ENCODE measurements around the gene YY1. TPM values are rescaled to one million over a fixed set of nuclear protein-coding genes. Genes with fewer than 3 reads are reported as not detected.

Gene YY1
- total and polyA plus RNA-seq, 9 of the 15 experiments (the other 6 are each of a cell fraction or from before 2014, with no cell fraction given): 20.8 to 74.2 (median 46.7) TPM

DNA sequence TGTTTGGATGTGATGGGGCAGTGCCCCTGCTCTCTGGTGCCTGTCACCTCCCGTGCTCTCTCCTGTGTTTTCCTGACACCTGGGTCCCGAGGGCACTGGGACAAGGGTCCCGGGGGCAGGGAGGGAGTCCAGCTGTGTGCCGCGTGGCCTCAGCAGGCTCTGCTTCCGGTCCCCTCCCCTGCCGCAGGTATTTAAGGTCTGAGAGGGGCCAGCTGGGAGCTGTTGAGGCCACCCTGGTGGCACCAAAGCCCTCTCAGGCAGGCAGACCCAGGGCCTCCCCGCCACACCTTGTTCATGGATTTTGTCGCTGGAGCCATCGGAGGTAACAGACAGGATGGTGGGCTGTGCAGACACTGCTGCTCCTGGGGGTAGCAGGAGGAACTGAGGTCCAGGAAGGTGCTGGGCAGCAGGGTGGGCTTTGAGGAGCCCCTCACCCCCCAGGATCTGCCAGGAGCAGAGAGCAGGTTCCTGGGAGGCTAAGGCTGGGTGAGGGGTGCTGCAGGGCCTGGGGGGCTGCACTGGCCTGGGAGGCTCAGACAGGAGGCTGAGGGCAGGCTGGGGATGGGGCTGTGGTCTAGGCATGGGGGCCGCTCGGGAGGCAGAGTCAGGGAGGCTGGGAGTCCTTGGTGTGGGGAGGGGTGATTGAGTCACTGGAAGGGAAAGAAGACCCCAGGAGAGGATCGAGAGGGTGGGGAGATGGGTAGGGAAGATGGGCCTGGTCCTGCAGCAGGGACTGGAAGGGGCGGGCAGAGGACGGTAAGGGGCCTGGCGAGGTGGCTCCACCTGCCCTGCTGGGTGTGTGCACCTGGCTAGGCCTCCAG is 84.4 kb downstream of the YY1 start, which contains the start of gene SLC25A47:
SLC25A47 (plus strand) TSS at position 219 of the 821 bp plus-strand sequence; CDS start at position 295, 76 bp downstream.
- FAIRE-seq (no peak), ATAC-seq (no peak), DNase-seq (ENCODE audit: extremely low read depth in 1 of 4, low spot score in 3 of 4) (no peak)
- no peak within 1 kb of the TSS for H3K4me2 ChIP-seq (ENCODE audit: insufficient read depth, low read length)
- BruUV-seq (replicated peaks): no TSS peak
- no peak within 1 kb of the TSS for H2AFZ ChIP-seq (ENCODE audit: low read depth, low read length)
- no peak for TF ChIP-seq RBM39 (optimal IDR thresholded peaks at IDR 0.05; ENCODE audit: low read depth, low read length)
- H3K27ac ChIP-seq (ENCODE audit: extremely low read depth, low read depth, low read length): no peak within 1 kb of the TSS
- peak within 1 kb of the TSS in 1 of 2 experiments; percentile 28; a peak in 1 of 4 replicates for H3K9ac ChIP-seq (ENCODE audit: insufficient read depth in 1 of 2, low read depth in 2 of 2, low read length in 2 of 2)
- no peaks in the 10 kb centered on the region for H3K79me2 ChIP-seq (ENCODE audit: control insufficient read depth, insufficient read depth, low read length)
- peaks cover 0 to 8% of the 10 kb centered on the region in 2 experiments; a peak in 2 of 5 replicates for H3K27me3 ChIP-seq (ENCODE audit: control insufficient read depth in 2 of 2, insufficient read depth in 2 of 2, low read length in 2 of 2)
- no peaks in the 10 kb centered on the region for H4K20me1 ChIP-seq (replicated peaks; ENCODE audit: control insufficient read depth, insufficient read depth, low read length)
- H3K4me3 ChIP-seq: no peak within 1 kb of the TSS
- WGBS (ENCODE audit: insufficient coverage, low coverage, missing lambda C conversion rate): 69% methylated on average over 3 of the region's 16 CpGs
- no peaks in the 10 kb centered on the region for H3K9me3 ChIP-seq (replicated peaks; ENCODE audit: control insufficient read depth, insufficient read depth, low read depth, low read length)
- ChIA-PET POLR2A (interaction anchor here (1.2 to 3.6 kb wide), 2 partner anchors 9 to 14 kb away, joined by 5 to 29 read pairs; no protein-coding TSS in a partner anchor), CTCF (ENCODE audit: low intra/inter-chr PET ratio) (no interaction called here)
- peaks cover 3 to 29% of the 10 kb centered on the region in 2 experiments; a peak in 3 of 5 replicates for H3K4me1 ChIP-seq (replicated peaks in 1 of 2; ENCODE audit: control insufficient read depth in 2 of 2, insufficient read depth in 2 of 2, low read length in 2 of 2)
- in situ Hi-C loops (cut with MboI) (no loop called here), intact Hi-C loops (cut with micrococcal nuclease) (no loop called here)
- H3K36me3 ChIP-seq (ENCODE audit: control insufficient read depth, insufficient read depth, low read length): no peaks in the 10 kb centered on the region
- no peaks in the 10 kb centered on the region for H3K9me1 ChIP-seq (ENCODE audit: control insufficient read depth, insufficient read depth, low read length)

DNA sequence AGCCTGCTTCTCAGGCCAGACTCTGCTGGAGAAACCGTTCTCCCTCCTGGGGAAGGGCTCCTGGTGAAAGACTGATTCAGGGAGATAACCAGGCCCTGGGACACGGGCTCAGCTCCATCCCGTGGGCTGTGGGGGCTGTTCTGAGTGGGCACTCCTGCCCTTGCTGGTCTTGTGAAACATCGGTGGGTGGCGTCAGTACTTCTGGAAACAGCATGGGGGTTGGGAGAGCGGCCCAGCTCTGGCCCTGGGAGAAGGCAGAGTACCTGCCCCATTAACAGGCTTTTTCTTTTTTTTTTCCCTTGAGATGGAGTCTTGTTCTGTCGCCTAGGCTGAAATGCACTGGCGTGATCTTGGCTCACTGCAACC is 85.0 kb downstream of the YY1 start:
- peaks cover 0 to 8% of the 10 kb centered on the region in 2 experiments; a peak in 2 of 5 replicates for H3K27me3 ChIP-seq (ENCODE audit: control insufficient read depth in 2 of 2, insufficient read depth in 2 of 2, low read length in 2 of 2)
- no peak for TF ChIP-seq DDX20 (tag; IDR thresholded peaks at IDR 0.05; ENCODE audit: low read depth)
- TF ChIP-seq SUPT5H (IDR thresholded peaks at IDR 0.05): no peak
- no peak for TF ChIP-seq SRSF9 (IDR thresholded peaks at IDR 0.05; ENCODE audit: borderline replicate concordance, low read depth, low read length)
- TF ChIP-seq, protein P1, sequence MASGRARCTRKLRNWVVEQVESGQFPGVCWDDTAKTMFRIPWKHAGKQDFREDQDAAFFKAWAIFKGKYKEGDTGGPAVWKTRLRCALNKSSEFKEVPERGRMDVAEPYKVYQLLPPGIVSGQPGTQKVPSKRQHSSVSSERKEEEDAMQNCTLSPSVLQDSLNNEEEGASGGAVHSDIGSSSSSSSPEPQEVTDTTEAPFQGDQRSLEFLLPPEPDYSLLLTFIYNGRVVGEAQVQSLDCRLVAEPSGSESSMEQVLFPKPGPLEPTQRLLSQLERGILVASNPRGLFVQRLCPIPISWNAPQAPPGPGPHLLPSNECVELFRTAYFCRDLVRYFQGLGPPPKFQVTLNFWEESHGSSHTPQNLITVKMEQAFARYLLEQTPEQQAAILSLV (tag; IDR thresholded peaks at IDR 0.05): no peak
- TF ChIP-seq, protein P2, sequence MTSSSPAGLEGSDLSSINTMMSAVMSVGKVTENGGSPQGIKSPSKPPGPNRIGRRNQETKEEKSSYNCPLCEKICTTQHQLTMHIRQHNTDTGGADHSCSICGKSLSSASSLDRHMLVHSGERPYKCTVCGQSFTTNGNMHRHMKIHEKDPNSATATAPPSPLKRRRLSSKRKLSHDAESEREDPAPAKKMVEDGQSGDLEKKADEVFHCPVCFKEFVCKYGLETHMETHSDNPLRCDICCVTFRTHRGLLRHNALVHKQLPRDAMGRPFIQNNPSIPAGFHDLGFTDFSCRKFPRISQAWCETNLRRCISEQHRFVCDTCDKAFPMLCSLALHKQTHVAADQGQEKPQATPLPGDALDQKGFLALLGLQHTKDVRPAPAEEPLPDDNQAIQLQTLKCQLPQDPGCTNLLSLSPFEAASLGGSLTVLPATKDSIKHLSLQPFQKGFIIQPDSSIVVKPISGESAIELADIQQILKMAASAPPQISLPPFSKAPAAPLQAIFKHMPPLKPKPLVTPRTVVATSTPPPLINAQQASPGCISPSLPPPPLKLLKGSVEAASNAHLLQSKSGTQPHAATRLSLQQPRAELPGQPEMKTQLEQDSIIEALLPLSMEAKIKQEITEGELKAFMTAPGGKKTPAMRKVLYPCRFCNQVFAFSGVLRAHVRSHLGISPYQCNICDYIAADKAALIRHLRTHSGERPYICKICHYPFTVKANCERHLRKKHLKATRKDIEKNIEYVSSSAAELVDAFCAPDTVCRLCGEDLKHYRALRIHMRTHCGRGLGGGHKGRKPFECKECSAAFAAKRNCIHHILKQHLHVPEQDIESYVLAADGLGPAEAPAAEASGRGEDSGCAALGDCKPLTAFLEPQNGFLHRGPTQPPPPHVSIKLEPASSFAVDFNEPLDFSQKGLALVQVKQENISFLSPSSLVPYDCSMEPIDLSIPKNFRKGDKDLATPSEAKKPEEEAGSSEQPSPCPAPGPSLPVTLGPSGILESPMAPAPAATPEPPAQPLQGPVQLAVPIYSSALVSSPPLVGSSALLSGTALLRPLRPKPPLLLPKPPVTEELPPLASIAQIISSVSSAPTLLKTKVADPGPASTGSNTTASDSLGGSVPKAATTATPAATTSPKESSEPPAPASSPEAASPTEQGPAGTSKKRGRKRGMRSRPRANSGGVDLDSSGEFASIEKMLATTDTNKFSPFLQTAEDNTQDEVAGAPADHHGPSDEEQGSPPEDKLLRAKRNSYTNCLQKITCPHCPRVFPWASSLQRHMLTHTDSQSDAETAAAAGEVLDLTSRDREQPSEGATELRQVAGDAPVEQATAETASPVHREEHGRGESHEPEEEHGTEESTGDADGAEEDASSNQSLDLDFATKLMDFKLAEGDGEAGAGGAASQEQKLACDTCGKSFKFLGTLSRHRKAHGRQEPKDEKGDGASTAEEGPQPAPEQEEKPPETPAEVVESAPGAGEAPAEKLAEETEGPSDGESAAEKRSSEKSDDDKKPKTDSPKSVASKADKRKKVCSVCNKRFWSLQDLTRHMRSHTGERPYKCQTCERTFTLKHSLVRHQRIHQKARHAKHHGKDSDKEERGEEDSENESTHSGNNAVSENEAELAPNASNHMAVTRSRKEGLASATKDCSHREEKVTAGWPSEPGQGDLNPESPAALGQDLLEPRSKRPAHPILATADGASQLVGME (CRISPR knock-in tag; IDR thresholded peaks at IDR 0.05): no peak
- TF ChIP-seq NCOA1 (IDR thresholded peaks at IDR 0.05; ENCODE audit: low read depth): no peak
- in situ Hi-C loops (cut with MboI): no loop called here
- BruUV-seq (replicated peaks): no TSS peak
- FAIRE-seq (no peak), ATAC-seq (peak; percentile 12; the same call in 1 of the 3 replicates), DNase-seq (ENCODE audit: extremely low read depth in 1 of 4, low spot score in 3 of 4) (no peak)
- no peak overlapping the region for H3K27ac ChIP-seq (ENCODE audit: extremely low read depth, low read depth, low read length)
- intact Hi-C loops (cut with micrococcal nuclease): no loop called here
- H4K20me1 ChIP-seq (replicated peaks; ENCODE audit: control insufficient read depth, insufficient read depth, low read length): no peaks in the 10 kb centered on the region
- H2AFZ ChIP-seq (ENCODE audit: low read depth, low read length): no peak overlapping the region
- ChIA-PET CTCF (ENCODE audit: low intra/inter-chr PET ratio) (no interaction called here), POLR2A (interaction anchor here (3.6 kb wide), 1 partner anchor 9 kb away, joined by 29 read pairs; no protein-coding TSS in a partner anchor)
- H3K79me2 ChIP-seq (ENCODE audit: control insufficient read depth, insufficient read depth, low read length): no peaks in the 10 kb centered on the region
- no peak overlapping the region for H3K4me3 ChIP-seq
- WGBS (ENCODE audit: insufficient coverage, low coverage, missing lambda C conversion rate): 23% methylated on average over 6 of the region's 8 CpGs
- H3K4me2 ChIP-seq (ENCODE audit: insufficient read depth, low read length): no peak overlapping the region
- no peaks in the 10 kb centered on the region for H3K9me3 ChIP-seq (replicated peaks; ENCODE audit: control insufficient read depth, insufficient read depth, low read depth, low read length)
- peak overlapping the region in 1 of 2 experiments; percentile 28; a peak in 1 of 4 replicates for H3K9ac ChIP-seq (ENCODE audit: insufficient read depth in 1 of 2, low read depth in 2 of 2, low read length in 2 of 2)
- peaks cover 0 to 32% of the 10 kb centered on the region in 2 experiments; a peak in 2 of 5 replicates for H3K4me1 ChIP-seq (replicated peaks in 1 of 2; ENCODE audit: control insufficient read depth in 2 of 2, insufficient read depth in 2 of 2, low read length in 2 of 2)
- no peaks in the 10 kb centered on the region for H3K36me3 ChIP-seq (ENCODE audit: control insufficient read depth, insufficient read depth, low read length)
- H3K9me1 ChIP-seq (ENCODE audit: control insufficient read depth, insufficient read depth, low read length): no peaks in the 10 kb centered on the region
